Suprapubic skin (tissue), 4 donors: ENCODE measurements around the gene ADAMTS16. TPM values are rescaled to one million over a fixed set of nuclear protein-coding genes. Genes with fewer than 3 reads are reported as not detected.

Experiments used
- DNase-seq, 2 donors: peaks; one replicate each; pipeline ENCODE4 v3.0.0-alpha.2; 2019; ENCODE audit warnings: low spot score in 2 of 2
- H3K27ac ChIP-seq: fragments of 200-600 bp; sonication (generic); one replicate; pipeline ENCODE4 v1.5.1; 2019
- H3K27me3 ChIP-seq: fragments of 200-600 bp; sonication (generic); one replicate; pipeline ENCODE4 v1.5.1; 2019
- H3K36me3 ChIP-seq: fragments of 200-600 bp; sonication (generic); one replicate; pipeline ENCODE4 v1.5.1; 2019
- H3K4me1 ChIP-seq: fragments of 200-600 bp; sonication (generic); one replicate; pipeline ENCODE4 v1.5.1; 2019
- H3K4me3 ChIP-seq: fragments of 200-600 bp; sonication (generic); one replicate; pipeline ENCODE4 v1.5.1; 2019; ENCODE audit warnings: mild to moderate bottlenecking
- H3K9me3 ChIP-seq: fragments of 200-600 bp; sonication (generic); one replicate; pipeline ENCODE4 v1.5.1; 2019
- EP300 ChIP-seq: sonication (generic); formaldehyde crosslinking; IDR thresholded peaks from one replicate; pipeline ENCODE4 v1.6.1; 2017; ENCODE audit warnings: antibody characterized with exemption
- POLR2A ChIP-seq, 2 donors: fragments of 450-650 bp; IDR thresholded peaks; one replicate each; pipeline ENCODE4 v1.6.1; 2017; ENCODE audit warnings: antibody characterized with exemption in 2 of 2, mild to moderate bottlenecking in 2 of 2, moderate library complexity in 2 of 2
- POLR2AphosphoS5 ChIP-seq, 3 donors: sonication (generic); formaldehyde crosslinking; IDR thresholded peaks; one replicate each; pipeline ENCODE4 v1.6.1; 2017; ENCODE audit warnings: antibody characterized with exemption in 3 of 3
- WGBS: methylation state at CpG from one replicate; pipeline ENCODE4 v1.1.5; 2018; 5-methylcytosine and 5-hydroxymethylcytosine counted together
- total RNA-seq, 4 donors: library from RNA; depleted of rRNA; stranded (reverse); fragments of >200 nt; gene quantifications; one replicate each; pipeline ENCODE4 v1.1.0, GENCODE V29; 2016
- TF ChIP-seq, protein P1 (sequence below), 2 donors: fragments of 200-600 bp in 1 of 2; fragments of 450-650 bp in 1 of 2; sonication (generic) in 1 of 2; IDR thresholded peaks; one replicate each; pipeline ENCODE4 v1.5.1; 2016 to 2019; ENCODE audit warnings: antibody characterized with exemption in 2 of 2, mild to moderate bottlenecking in 1 of 2, moderate library complexity in 1 of 2

The ADAMTS16 gene
- total RNA-seq, 4 donors from 2014 or later = 0.10 to 0.64 TPM; not detected in 2

DNA sequence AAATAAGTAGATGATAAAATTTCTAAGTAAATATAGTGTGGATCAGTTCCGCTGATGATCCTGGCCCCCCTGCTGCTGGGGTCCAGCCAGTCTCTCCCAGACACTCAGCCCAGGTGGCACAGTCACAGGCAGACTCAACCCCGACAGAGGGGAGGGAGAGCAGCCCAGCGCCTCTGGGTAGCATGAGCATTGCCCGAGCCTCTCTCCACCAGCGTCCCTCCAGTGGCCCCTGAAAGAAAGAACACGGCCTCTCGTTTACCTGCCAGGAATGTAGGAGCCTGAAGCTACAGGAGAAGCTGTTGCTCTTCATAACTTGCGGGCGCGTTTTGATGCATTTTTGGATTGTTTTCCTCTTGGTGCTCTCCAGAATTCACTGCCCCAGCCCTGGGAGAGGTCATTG, 213.6 kb downstream of the ADAMTS16 start:
- Histone ChIP-seq H3K4me3 (no peak overlapping the region), H3K27ac (no peak overlapping the region), H3K4me1 (no peaks in the 10 kb centered on the region), H3K9me3 (no peaks in the 10 kb centered on the region), H3K27me3 (no peaks in the 10 kb centered on the region), H3K36me3 (no peaks in the 10 kb centered on the region)
- DNase-seq = no peak
- 49% methylated on average over 10 of the region's 10 CpGs for whole genome bisulfite sequencing
- TF ChIP-seq POLR2A (IDR thresholded peaks at IDR 0.05) = no peak
- no peak for TF ChIP-seq EP300
- TF ChIP-seq, protein P1, sequence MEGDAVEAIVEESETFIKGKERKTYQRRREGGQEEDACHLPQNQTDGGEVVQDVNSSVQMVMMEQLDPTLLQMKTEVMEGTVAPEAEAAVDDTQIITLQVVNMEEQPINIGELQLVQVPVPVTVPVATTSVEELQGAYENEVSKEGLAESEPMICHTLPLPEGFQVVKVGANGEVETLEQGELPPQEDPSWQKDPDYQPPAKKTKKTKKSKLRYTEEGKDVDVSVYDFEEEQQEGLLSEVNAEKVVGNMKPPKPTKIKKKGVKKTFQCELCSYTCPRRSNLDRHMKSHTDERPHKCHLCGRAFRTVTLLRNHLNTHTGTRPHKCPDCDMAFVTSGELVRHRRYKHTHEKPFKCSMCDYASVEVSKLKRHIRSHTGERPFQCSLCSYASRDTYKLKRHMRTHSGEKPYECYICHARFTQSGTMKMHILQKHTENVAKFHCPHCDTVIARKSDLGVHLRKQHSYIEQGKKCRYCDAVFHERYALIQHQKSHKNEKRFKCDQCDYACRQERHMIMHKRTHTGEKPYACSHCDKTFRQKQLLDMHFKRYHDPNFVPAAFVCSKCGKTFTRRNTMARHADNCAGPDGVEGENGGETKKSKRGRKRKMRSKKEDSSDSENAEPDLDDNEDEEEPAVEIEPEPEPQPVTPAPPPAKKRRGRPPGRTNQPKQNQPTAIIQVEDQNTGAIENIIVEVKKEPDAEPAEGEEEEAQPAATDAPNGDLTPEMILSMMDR (IDR thresholded peaks at IDR 0.05) = no peak
- TF ChIP-seq POLR2AphosphoS5 (IDR thresholded peaks at IDR 0.05) = no peak

DNA sequence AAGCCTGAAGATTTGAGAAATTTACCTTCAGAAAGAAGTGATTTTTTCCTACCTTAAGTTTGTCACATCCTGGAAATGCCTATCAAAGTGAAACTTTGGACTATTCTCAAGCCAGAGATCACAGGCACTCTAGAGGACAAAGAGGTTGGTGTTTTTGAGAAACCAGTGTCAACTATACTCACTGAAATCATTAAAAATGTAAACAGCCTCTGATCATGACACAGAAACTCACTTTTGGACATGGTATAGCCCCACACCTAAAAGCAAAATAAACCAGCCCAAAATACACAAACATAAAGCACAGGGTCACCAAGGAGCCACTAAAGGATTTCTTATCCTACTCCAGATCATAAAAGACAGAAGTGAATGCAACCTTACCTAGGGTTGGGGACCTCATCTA, 216.6 kb downstream of the ADAMTS16 start:
- Histone ChIP-seq H3K27me3 (no peaks in the 10 kb centered on the region), H3K4me1 (no peaks in the 10 kb centered on the region), H3K9me3 (no peaks in the 10 kb centered on the region), H3K36me3 (no peaks in the 10 kb centered on the region), H3K27ac (no peak overlapping the region), H3K4me3 (no peak overlapping the region)
- no peak for DNase-seq
- TF ChIP-seq POLR2A (IDR thresholded peaks at IDR 0.05) (no peak), EP300 (no peak), POLR2AphosphoS5 (IDR thresholded peaks at IDR 0.05) (no peak)
- TF ChIP-seq, protein P1 (IDR thresholded peaks at IDR 0.05) = no peak

DNA sequence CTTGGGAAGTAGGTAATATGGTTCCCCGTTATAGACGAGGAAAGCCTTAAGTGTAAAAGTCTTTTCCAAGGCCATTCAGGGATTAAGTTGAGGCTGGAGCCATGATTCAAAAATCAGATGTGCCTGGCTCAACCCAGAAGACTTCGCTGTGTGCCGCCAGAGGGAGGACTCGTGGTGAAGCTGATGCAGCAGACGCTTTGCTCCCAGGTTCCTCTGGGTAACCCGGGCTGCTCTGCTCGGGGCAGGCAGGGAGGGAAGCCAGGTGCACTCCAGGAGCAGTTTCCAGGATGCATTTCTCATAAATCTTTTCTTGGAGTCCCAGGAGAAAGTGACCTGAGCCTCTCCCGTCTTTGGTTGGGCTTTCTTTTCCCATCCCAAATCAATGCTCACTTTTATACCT, 219.5 kb downstream of the ADAMTS16 start:
- no peaks in the 10 kb centered on the region for H3K36me3 ChIP-seq
- no peak overlapping the region for H3K4me3 ChIP-seq
- no peaks in the 10 kb centered on the region for H3K9me3 ChIP-seq
- H3K4me1 ChIP-seq = no peaks in the 10 kb centered on the region
- DNase-seq = no peak
- H3K27me3 ChIP-seq = no peaks in the 10 kb centered on the region
- WGBS = 60% methylated on average over 9 of the region's 9 CpGs
- TF ChIP-seq, protein P1 (IDR thresholded peaks at IDR 0.05) = no peak
- TF ChIP-seq POLR2A (IDR thresholded peaks at IDR 0.05) (no peak), EP300 (no peak), POLR2AphosphoS5 (IDR thresholded peaks at IDR 0.05) (no peak)
- H3K27ac ChIP-seq = no peak overlapping the region

DNA sequence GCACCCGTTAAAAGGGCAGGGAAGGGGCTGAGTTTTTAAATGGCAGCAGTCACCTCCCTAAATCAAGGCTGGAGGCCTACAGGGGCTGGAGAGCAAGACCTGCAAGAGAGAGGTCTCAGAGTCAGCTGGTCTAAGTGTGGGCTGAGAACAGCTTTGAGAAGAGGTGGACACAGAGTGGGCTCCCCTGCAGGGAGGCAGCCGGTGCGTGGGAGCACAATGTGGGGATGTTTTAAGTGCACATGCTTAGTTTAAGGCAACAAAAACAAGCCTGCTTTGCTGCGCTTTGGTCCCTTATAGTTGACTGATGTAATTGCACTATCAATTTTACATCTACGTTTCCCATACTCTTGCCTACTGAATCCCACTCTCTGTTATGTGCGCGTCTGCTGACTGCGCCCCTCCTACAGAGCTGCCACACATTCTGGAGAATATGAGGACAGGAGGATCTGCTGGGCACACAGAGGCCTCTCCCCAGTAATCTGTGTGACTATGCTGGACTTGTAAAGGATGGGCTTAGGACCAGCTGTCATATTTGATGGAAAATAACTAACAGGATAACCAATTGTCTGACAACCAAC, 220.3 kb downstream of the ADAMTS16 start:
- 94% methylated on average over 8 of the region's 8 CpGs for WGBS
- Histone ChIP-seq H3K9me3 (no peaks in the 10 kb centered on the region), H3K4me3 (no peak overlapping the region), H3K36me3 (no peaks in the 10 kb centered on the region), H3K27ac (no peak overlapping the region), H3K27me3 (no peaks in the 10 kb centered on the region), H3K4me1 (no peaks in the 10 kb centered on the region)
- DNase-seq = no peak
- TF ChIP-seq EP300 (no peak), POLR2A (IDR thresholded peaks at IDR 0.05) (no peak), POLR2AphosphoS5 (IDR thresholded peaks at IDR 0.05) (no peak)

DNA sequence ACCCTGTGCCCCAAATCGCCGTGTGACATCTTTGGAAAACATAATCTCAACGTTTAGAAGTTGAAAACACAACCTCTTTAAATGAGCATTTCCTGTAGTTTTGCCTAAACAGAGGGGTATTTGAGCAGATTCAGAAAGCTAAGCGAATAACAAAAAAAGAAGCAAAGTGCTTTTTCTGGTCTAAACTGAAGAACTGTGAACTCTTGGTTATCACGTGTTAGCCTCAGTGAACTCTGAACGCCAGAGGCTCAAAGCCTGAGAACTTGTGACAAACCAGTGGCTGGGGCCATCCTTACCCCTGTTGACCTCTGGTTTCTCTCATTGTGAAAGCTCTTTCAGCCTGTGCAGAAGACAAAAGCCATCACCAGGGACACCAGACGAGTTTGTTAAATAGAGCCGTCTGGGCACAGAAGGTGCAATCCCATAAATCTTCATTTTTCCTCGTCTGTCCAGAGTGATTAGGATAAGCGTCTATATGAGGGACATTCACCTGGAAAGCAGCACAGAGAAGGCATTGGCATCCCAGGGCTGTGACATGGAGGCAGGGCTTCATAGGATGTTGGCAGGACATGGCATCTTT, 220.9 kb downstream of the ADAMTS16 start:
- Histone ChIP-seq H3K4me1 (no peaks in the 10 kb centered on the region), H3K36me3 (no peaks in the 10 kb centered on the region), H3K27ac (no peak overlapping the region), H3K9me3 (no peaks in the 10 kb centered on the region), H3K27me3 (no peaks in the 10 kb centered on the region), H3K4me3 (no peak overlapping the region)
- 73% methylated on average over 10 of the region's 10 CpGs for WGBS
- no peak for DNase-seq
- TF ChIP-seq EP300 (no peak), POLR2A (IDR thresholded peaks at IDR 0.05) (no peak), POLR2AphosphoS5 (IDR thresholded peaks at IDR 0.05) (no peak)
- TF ChIP-seq, protein P1 (IDR thresholded peaks at IDR 0.05) = no peak
